Neutrophil (primary cell): ENCODE results near the gene FCHSD2.

Experiments
- H3K27ac ChIP-seq: fragments of 200-600 bp; sonication (generic); 2 replicates; pipeline ENCODE4 v1.5.1; 2016; ENCODE audit warnings: mild to moderate bottlenecking, moderate library complexity
- H3K27me3 ChIP-seq: fragments of 200-600 bp; sonication (generic); 2 replicates; pipeline ENCODE4 v1.6.0; 2016; ENCODE audit warnings: mild to moderate bottlenecking
- H3K36me3 ChIP-seq: fragments of 200-600 bp; sonication (generic); 2 replicates; pipeline ENCODE4 v1.5.1; 2017
- H3K4me1 ChIP-seq, 2 experiments: fragments of 200-600 bp in 1 of 2; sonication (generic) in 1 of 2; 1 replicate in 1 of 2; 2 replicates in 1 of 2; pipeline versions ENCODE4 v1.5.1 to v1.6.1; 2013 to 2016; ENCODE audit warnings: low read depth in 1 of 2, low read length in 1 of 2, mild to moderate bottlenecking in 1 of 2, moderate library complexity in 1 of 2; ENCODE audit not compliant: control insufficient read depth in 1 of 2, insufficient read depth in 1 of 2
- H3K4me3 ChIP-seq, 2 experiments: fragments of 200-600 bp in 1 of 2; sonication (generic) in 1 of 2; 1 replicate in 1 of 2; 2 replicates in 1 of 2; pipeline ENCODE4 v1.5.1; 2013 to 2016; ENCODE audit warnings: low read depth in 1 of 2, low read length in 1 of 2, mild to moderate bottlenecking in 1 of 2, moderate library complexity in 1 of 2
- H3K9me3 ChIP-seq: fragments of 200-600 bp; sonication (generic); 2 replicates; pipeline ENCODE4 v1.5.1; 2016
- TF ChIP-seq, protein P1 (sequence below): fragments of 200-600 bp; sonication (generic); IDR thresholded peaks from 2 replicates; pipeline ENCODE4 v1.5.1; 2016; ENCODE audit warnings: antibody characterized with exemption

FCHSD2 gene

DNA sequence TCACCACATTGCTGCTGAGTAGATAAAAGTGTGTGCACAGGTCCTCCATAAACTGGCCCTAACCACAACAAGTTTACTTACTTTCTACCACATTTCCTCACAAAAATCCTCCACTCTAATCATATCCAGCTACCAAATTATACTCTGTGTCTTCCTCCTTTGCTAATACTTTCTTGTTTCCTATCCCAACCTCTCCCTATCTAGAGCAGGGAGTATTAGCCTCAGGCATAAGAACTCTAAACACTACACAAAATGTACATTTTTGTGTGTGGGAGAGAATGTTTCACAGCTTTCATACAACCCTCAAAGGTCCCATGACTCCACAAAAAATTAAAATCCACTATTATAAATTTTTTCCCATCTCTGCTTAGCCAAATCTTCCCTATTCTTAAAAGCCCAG, 255.5 kb downstream of the FCHSD2 start:
- peaks cover 46% of the 10 kb centered on the region for H3K36me3 ChIP-seq
- no peaks in the 10 kb centered on the region for H3K27me3 ChIP-seq
- H3K4me3 ChIP-seq, result no peak overlapping the region

DNA sequence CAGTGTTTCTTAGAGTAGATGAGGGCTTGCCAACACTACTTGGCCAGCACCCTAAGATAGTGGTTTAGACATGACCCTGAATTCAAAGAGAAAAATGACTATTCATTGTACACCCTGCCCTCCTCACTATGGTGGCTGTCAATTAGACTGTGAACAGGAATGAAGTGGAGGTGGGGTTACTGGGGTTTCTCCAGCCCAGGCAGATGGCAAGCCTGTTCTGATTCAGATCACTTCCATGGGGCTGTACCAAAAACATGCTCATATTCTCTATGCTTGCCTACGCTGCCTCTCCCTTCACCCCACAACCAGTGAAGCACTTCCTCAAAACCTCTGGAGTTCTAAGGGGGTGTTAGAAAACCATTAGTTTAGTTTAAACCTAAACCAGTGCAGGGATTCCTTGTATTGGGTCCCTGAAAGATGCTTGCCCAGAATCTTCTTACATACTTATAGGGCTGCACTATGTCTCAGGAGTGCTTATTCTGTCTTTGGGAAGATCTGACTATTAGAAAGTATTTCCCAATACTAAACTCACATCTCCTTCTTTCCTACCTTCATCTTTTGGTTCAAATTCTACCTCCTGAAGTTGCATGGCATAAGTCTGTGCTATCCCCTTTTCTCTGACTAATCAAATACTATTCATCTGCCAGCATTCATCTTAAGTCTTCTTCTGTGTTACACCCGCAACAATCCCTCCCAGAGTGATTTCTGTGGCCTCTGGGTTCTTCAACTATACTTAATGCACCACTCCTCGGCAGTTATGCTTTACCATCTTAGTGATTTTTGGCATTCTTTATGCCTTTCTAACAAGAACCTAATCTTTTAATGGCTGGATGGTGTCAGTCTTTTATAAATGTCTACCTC, 256.1 kb downstream of the FCHSD2 start:
- H3K27ac ChIP-seq, result no peak overlapping the region
- no peaks in the 10 kb centered on the region for H3K4me1 ChIP-seq
- TF ChIP-seq, protein P1, sequence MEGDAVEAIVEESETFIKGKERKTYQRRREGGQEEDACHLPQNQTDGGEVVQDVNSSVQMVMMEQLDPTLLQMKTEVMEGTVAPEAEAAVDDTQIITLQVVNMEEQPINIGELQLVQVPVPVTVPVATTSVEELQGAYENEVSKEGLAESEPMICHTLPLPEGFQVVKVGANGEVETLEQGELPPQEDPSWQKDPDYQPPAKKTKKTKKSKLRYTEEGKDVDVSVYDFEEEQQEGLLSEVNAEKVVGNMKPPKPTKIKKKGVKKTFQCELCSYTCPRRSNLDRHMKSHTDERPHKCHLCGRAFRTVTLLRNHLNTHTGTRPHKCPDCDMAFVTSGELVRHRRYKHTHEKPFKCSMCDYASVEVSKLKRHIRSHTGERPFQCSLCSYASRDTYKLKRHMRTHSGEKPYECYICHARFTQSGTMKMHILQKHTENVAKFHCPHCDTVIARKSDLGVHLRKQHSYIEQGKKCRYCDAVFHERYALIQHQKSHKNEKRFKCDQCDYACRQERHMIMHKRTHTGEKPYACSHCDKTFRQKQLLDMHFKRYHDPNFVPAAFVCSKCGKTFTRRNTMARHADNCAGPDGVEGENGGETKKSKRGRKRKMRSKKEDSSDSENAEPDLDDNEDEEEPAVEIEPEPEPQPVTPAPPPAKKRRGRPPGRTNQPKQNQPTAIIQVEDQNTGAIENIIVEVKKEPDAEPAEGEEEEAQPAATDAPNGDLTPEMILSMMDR, result no peak
- H3K4me3 ChIP-seq, result no peak overlapping the region
- H3K36me3 ChIP-seq, result peaks cover 46% of the 10 kb centered on the region
- H3K27me3 ChIP-seq, result no peaks in the 10 kb centered on the region
- no peaks in the 10 kb centered on the region for H3K9me3 ChIP-seq

More for the DNA sequence above, 255.5 kb downstream of the FCHSD2 start:
- Histone ChIP-seq H3K4me1 (no peaks in the 10 kb centered on the region), H3K27ac (no peak overlapping the region), H3K9me3 (no peaks in the 10 kb centered on the region)
- TF ChIP-seq, protein P1, result no peak

DNA sequence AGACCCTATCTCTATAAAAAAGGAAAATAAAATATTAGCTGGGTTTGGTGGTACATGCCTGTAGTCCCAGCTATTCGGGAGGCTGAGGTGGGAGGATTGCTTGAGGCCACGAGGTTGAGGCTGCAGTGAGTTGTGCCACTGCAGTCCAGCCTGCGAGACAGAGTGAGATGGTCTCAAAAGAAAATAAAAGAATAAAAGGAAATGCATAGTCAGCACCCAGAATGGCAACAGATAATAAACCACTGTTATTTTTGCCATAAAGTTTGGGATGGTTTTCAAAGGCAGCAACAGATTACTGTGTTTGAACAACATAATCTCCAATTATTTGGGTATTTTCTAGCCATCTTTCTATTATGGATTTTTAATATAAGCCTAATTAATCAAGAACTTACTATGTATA, 266.0 kb downstream of the FCHSD2 start:
- Histone ChIP-seq H3K36me3 (peaks cover 15% of the 10 kb centered on the region), H3K27ac (no peak overlapping the region), H3K9me3 (no peaks in the 10 kb centered on the region), H3K4me1 (no peaks in the 10 kb centered on the region), H3K27me3 (no peaks in the 10 kb centered on the region), H3K4me3 (no peak overlapping the region)
- TF ChIP-seq, protein P1, result no peak

DNA sequence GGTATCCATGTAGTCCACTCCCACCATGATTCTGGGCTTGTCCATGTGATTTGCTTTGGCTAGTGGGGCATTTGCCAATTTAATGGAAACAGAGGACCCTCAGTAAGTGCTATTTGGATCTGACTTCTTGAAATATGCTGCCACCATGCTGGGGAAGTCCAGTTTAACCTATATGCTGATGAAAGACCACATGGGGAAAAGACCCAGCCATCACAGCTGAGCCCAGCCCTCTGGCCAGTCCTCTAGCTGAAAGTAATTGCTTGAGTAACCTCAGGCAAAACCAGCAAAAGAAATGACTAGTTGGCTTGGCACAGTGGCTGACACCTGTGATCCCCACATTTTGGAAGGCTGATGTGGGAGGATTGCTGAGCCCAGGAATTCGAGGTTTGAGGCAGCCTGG, 266.4 kb downstream of the FCHSD2 start:
- TF ChIP-seq, protein P1, result no peak
- Histone ChIP-seq H3K36me3 (peaks cover 15% of the 10 kb centered on the region), H3K27ac (no peak overlapping the region), H3K4me1 (no peaks in the 10 kb centered on the region), H3K27me3 (no peaks in the 10 kb centered on the region), H3K9me3 (no peaks in the 10 kb centered on the region), H3K4me3 (no peak overlapping the region)

DNA sequence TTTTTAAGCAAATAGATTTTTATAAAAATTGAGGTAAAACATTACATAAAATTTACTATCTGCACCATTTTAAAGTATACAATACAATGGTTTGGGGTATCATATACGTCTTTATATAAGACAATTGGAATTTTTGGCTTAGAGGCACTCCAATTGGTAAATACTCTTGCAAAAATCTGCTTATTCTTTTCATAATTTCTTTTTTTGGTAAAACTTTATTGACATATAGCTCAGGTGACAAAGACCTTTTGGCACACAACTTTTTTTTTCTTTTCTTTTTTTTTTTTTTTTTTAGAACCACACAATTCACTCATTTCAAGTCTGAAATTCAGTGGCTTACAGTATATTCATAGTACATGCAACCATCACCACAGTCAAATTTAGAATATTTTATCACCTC, 270.1 kb downstream of the FCHSD2 start:
- TF ChIP-seq, protein P1, result no peak
- H3K27ac ChIP-seq, result no peak overlapping the region
- H3K36me3 ChIP-seq, result peaks cover 30% of the 10 kb centered on the region
- no peaks in the 10 kb centered on the region for H3K9me3 ChIP-seq
- H3K27me3 ChIP-seq, result no peaks in the 10 kb centered on the region
- no peaks in the 10 kb centered on the region for H3K4me1 ChIP-seq
- H3K4me3 ChIP-seq, result no peak overlapping the region
